HG02970 (cell line): ENCODE results near the gene ZG16B.

Source experiments
- ATAC-seq: cut with Tn5 transposase; IDR thresholded peaks from one replicate; pipeline ENCODE4 v1.9.1; 2021; ENCODE audit warnings: mild to moderate bottlenecking, moderate library complexity, moderate number of reproducible peaks; ENCODE audit not compliant: unreplicated experiment, low FRiP score

The ZG16B gene, protein sequence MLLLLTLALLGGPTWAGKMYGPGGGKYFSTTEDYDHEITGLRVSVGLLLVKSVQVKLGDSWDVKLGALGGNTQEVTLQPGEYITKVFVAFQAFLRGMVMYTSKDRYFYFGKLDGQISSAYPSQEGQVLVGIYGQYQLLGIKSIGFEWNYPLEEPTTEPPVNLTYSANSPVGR

DNA sequence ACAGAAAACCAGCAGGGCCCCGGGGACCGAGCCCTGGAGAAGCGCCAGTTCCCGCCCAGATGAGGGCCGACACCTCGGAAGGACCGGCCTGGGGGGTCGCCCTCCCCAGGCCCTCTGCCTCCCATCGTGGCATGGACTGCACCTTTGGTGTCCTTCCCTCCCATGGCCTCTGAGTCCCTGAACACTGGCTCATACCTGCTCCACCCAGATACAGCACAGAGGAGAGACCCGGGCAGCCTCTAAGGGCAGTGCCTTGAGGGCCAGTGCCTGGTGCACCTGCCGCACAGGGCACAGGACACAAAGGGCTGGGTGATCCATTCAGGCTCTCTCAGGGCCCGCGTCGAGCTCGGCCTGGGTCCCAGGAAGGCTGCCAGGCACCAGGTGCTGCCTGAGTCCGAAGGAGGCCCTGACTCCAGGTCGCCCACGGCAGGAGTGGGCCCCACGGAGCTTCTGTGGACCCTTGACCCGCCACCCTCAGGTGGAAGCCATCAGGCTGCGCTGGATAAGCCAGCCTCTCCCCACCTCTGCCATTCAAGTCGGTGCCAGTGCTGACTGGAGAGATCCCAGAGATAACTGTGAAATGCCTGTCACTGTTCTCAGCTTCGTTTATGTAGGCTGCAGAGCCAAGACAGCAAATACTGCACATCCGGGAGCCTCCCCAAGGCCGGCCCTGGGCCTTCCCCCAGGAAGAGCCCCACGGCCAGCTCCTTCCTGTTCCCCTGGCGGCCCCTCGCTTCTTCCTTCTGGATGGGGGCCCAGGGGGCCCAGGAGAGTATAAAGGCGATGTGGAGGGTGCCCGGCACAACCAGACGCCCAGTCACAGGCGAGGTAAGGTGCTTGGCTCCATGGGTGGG lies at the start of gene ZG16B:
ZG16B (plus strand) TSS at position 803 of the 854 bp plus-strand sequence. CDS start 139 bp downstream, outside the sequence.
- ATAC-seq: no peak

DNA sequence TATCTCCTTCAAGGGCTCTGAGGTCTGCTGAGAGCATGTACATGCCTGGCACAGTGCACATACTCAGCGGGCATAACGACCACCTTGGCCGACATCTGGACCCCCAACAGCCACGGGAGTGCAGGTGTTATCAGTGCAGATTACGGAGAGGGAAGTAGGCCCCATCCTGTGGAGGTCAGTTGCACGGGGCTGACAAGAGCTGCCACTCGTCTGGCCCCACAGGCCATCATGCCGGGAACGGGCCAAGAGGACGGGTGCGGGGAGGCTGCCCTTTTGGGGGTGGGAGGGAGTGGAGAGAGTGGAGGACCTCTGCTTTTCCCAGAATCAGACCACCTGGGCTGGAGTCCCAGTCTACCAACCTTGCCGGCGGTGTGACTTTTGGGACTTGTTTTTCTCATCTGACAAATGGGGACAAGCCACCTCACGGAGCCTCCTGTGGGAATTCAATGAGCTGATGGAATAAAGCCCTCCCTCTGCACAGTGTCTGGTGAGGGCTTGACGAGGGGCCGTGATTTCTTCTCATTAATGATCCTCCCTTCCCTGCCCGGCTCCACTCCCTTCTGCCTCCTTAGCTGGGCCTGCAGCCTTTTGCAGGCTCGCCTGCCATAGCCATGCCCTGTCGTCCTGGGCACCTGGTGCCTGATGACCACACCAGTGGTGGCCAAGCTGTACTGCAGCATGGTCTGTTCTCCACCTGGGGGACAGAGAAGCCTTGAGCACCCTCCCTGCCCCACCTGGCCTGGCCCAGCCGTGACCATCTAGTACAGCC lies 47.3 kb upstream of the ZG16B start:
- no peak for ATAC-seq

DNA sequence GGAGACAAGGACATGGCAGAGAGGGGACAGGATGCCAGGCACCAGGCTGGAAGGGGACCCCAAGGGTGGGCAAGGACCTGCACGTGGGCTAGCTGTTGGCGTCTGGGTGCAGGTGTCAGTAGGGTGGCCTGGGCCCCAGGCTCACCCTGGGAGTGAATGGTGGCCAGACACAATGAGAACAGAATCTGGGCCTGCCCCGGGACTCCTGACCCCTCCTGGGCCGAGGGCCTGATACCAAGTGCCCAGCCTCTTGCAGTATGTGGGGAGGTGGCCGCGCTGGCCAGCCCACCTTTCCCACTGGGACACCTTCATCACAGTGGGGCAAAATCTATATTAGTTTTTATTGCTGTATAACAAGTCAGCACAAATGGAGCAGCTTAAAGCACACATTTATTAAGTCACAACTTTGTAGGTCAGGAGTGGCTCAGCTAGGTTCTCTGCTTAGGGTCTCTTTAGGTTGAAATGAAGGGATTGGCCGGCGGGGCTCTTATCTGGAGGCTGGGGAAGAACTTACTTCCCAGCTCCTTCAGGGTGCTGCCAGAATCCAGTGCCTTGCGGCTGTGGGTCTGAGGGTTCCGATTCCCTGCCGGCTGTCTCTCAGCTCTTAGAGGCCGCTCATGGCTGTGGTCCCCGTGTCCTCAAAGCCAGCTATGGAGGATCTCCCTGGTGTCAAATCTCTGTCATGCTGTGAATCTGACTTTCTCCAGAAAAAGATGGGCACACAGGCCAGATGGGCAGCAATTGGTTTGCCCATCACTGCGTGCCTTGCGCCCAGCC lies 46.3 kb upstream of the ZG16B start:
- no peak for ATAC-seq

DNA sequence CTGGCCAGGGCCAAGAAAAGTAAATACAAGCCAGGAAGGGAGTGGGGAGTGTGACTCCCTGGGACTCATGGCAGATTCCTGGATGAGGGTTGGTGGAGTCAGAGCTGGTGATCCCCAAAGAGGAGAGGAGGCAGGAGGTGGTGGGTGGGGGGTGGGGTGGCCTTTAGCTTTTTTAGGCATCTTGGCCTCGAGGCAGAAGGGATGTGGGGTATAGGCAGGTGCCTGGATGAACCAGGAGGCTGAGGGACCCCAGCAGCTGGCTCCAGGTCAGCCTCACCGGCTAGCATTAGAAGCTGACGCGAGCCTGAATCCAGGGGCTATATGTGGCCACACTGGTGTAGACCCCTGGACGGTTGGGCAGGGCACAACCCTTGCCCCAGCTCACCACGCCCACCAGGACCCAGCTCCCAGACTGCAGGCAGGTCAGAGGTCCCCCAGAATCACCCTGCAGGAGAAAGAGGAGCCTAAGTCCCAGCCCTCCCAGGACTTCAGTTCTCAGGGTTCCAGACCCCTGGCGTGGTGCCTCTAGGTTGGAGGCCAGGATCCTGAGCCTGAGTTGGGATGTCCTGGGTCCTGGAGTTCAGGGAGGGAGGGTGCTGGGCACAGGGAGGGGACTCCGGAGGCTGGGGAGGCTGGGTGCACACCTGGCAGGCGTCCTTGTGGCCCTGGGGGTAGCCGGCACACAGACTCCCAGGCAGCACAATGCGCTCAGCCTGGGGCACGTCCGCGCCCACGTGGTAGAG lies 45.6 kb upstream of the ZG16B start:
- ATAC-seq: no peak

DNA sequence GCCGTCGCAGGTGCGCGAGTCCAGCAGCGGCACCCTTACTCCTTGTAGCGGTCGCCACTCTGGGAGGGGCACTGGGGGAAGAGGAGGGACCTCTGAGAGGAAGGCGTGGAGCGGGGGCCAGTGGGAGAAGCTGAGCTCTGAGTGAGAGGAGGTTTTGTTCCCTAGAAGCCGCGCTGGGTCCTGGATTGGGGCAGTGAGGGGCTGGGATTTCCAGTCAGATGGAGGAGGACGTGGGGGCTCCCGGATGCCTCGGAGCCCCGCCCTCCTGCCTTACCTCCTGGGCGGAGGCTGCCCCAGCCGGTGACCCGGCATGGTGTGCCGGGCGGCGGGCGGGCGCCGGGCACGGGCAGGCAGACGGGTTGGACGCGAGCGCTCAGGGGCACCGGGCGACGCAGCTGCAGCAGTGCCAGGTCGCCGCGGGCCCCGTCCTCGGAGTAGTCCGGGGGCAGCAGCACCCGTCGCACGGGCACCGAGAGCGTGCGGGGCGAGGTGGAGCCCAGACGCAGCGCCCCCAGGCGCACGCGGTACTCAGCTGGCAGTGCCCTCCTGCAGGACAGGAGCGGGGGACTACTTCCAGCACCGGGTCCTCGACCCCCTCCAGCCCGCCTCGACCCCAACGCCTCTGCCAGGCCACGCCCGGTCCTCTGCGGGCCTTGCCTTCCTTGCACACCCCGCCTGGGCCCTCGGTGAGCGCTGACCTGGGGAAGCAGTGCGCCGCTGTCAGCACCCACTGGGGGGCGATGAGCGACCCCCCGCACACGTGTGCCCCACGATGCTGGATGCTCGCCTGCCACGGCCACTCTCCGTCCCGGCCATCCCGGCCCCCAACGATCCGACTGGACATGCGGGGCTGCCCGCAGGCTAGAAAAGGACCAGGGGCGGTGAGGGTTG lies 44.8 kb upstream of the ZG16B start:
- ATAC-seq: no peak

DNA sequence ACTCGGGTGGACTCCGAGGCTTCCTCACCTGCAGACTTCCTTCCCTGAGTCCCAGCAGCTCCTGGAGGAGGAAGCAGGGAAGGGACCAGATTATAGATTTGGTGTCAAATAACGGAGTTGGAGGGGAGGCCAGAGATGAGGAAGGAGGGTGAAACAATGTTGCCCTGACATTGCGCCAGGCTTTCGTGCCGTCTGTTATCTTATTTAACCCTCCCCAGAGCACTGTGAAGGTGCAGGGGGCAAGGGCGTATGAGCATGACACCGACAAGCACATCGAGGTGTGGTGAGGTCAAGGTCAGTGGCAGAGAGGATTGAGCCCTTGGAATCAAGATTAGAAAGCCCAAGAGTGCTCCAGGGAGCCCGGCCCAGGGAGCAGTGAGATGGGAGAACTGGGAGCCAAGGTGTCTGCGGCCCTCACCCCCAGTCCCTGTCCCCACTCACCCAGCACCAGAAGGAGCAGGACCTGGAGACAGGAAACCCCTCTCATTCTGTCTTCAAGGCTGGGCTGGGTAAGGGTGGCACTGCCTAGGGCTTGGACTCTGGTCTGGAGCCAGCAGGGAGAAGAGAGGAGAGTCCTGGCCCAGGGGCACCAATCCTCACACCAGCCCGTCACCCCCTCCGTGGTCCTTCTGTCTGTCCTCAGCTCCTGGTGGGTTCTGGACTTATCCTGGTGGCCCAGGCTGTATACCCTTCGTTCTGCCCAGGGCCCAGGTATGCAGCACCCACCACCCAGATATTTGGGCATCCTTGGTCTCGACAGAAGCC lies 43.9 kb upstream of the ZG16B start:
- no peak for ATAC-seq

DNA sequence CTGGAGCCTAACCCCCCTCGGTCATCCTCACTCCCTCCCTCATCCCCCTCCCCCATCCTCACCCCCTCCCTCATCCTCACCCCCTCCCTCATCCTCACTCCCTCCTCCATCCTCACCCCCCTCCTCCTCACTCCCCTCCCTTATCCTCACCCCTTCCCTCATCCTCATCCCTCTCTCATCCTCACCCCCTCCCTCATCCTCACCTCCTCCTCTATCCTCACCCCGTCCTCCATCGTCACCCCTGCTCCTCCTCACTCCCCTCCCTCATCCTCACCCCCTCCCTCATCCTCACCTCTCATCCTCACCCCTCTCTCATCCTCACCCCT lies 43.3 kb upstream of the ZG16B start:
- no peak for ATAC-seq

DNA sequence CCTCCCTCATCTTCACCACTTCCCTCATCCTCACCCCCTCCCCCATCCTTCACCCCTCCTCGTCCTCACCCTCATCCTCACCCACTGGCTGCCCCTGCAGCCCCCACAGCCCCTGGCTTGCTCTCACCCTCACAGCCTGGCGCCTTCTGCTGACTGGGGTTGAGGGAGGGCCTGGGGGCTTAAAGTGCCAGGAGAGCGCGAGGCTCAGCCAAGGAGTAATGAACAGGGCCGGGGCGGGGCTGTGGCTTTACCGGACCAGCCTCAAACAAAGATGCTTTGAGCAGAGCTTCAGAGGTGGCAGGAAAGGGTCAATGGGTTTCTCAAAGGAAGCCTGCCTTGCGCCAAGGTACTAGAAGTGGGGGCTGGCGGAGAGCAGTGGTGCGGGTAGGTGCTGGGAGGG lies 42.7 kb upstream of the ZG16B start, which contains the start of gene PRSS33:
PRSS33 (minus strand) TSS at position 155 of the 400 bp plus-strand sequence. CDS start 1,013 bp downstream, outside the sequence.
- ATAC-seq: no peak

DNA sequence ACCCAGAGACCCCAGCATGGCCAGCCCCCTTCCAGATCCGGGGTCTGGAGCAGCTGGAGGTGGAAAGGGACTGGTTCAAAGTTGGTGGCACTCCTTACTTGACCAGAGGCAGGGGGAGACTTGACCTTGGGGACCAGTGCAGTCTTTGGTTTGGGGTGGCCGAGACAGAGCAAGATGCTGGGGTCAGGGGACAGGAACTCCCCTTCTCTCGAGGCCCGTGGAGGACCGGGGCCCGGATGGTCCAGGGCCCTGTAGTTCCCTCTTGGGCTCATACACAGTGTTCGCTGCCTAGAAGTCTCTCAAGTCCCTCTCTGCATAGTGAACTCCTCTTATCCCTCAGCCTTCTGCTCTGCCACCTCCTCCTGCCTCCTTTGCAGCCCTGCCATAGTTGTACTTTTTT lies 42.1 kb upstream of the ZG16B start:
- ATAC-seq: no peak

DNA sequence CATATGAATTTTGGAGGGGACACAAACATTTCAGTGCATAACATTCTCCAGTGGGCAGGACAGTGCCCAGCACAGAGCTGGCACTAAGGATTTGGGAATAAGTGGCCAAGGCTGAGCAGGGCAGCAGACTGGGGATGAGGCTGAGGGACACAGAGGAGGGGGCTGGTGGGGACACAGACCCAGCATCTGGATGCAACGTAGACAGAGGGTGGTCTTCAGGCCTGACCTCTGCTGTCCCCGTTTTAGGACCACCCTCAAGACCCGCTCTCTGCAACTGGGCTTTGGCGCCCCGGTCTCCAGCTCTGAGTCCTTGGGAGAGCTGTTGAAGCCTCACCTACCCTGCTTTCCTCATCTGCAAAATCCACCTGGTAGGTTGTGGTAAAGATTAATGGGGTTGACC lies 39.5 kb upstream of the ZG16B start:
- ATAC-seq: no peak

DNA sequence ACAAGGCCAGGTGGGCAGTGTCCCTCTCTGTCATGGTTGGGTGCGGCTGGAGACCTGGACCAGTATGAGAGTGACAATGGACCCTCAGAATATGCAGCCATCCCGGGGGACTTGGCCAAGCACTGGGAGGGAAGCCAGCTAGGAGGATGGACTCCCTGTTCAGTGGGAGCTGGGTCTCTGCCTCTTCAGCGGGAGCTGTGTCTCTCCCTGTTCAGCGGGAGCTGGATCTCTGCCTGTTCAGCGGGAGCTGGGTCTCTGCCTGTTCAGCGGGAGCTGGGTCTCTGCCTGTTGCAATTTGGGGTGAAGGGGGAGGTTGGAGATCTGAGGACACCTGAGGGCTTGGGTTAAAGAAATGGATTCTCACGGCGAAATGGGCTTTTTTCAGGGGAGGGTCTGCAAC lies 38.9 kb upstream of the ZG16B start:
- ATAC-seq: no peak

DNA sequence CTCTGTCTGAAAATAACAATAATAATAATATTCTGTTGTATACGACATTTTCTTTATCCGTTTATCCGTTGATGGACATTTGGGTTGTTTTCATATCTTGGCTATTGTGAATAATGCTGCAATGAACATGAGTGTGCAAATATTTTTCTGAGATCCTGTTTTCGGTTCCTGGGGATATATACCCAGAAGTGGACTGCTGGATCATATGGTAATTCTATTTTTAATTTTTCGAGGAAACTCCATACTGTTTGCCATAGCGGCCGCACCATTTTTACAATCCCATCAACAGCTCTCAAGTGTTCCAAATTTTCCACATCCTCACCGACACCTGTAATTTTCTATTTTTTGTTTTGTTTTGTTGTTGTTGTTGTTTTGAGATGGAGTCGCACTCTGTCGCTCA lies 37.2 kb upstream of the ZG16B start:
- no peak for ATAC-seq

DNA sequence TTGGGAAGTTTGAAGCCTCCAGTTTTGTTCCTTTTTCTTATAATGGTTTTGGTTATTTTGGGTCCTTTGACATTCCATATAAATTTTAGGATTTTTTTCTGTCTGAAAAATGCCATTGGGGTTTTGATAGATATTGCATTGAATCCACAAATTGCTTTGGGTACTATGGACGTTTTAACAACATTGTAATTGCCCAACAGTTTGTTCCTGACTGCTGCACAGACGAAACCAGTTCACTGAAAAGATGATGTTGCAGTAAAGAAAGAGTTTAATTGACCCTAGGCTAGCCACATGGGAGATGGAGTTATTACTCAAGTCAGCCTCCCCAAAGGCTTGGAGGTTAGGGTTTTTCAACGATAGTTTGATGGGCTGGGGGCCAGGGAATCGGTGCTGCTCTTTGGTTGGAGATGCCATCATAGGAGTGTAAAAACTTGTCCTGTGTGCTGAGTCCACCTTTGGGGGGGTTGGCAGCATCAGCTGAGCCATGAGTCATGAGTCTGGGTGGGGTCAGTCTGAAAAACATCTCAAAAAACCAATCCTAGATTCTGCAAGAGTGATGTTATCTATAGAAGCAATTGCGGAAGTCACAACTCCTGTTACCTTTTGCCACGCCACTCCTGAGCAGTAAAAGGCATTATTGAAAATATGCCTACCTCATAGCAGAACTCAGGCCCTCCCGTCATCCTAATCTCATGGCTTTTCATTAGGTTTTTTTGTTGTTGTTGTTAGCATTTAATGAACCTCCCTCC lies 34.5 kb upstream of the ZG16B start:
- ATAC-seq: no peak

DNA sequence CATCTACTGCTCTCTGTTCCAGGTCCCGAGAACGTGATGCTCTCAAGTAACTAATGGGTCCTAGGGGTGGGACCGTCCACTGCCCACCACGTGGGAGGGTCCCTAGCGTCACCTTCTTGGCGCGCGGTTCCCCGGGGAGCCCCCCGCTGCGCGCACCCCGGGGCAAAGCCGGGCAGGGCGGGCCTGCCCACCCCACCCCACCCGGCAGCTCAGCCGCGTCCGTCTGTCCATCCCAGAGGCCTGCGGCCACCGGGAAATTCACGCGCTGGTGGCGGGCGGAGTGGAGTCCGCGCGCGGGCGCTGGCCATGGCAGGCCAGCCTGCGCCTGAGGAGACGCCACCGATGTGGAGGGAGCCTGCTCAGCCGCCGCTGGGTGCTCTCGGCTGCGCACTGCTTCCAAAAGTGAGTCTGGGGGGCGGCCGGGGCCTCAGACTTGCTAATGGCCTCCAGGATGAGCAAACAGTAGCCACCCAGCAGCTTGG lies 31.3 kb upstream of the ZG16B start:
- no peak for ATAC-seq

DNA sequence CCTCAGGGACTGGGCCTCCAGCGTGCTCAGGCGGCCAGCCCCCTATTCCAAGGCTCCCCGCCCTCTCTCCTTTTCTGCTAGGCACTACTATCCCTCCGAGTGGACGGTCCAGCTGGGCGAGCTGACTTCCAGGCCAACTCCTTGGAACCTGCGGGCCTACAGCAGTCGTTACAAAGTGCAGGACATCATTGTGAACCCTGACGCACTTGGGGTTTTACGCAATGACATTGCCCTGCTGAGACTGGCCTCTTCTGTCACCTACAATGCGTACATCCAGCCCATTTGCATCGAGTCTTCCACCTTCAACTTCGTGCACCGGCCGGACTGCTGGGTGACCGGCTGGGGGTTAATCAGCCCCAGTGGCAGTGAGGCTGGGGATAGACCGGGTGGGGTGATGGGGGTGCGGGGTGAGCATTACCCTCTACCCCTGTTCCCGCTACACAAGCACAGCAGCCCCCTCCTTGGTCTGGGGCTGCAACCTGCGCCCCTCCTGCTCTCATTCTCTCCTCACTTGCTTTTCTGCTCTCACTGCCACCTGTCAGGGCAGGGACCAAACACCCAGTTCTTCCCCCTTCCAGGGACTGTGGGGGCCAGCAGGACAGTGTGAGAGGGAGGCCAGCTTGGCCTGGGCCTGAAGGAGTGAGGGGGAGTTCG lies 30.8 kb upstream of the ZG16B start:
- no peak for ATAC-seq

DNA sequence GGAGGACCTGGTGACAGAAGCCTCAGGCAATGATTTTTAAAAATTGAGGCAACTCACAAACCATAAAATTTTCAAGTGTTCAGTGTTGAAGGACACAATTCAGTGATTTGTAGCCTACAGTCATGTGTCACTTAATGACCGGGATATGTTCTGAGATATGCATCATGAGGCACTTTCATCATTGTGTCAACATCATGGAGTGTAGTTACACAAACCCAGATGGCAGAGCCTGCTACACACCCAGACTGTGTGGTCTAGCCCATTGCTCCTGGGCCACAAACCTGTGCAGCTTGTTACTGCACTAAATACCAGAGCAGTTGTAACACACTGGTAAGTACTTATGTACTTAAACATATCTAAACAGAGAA lies 30.3 kb upstream of the ZG16B start:
- no peak for ATAC-seq
